ENCODE results near the gene PPARD.

GRCh38 chr6:35352735-35353134 lies 10.4 kb downstream of the PPARD start:
- TF ChIP-seq REST (IDR thresholded peaks at IDR 0.05; ENCODE audit: insufficient replicate concordance, low read depth) (no peak), CTCF (IDR thresholded peaks at IDR 0.05; ENCODE audit: insufficient read depth, low read length) (no peak), SPI1 (IDR thresholded peaks at IDR 0.05; ENCODE audit: borderline replicate concordance, low read depth) (peak; percentile 71), POLR2AphosphoS5 (IDR thresholded peaks at IDR 0.05; ENCODE audit: low read depth) (no peak)

Data from HL-60 (cell line).